Stimulated activated CD4-positive, alpha-beta T cell treated with anti-CD3 and anti-CD28 coated beads, Interleukin-4, amount 100 ng/mL, for 48 hours (primary cell): ENCODE data around the gene CCDC12.

Source experiments
- DNase-seq, 2 donors: peaks; one replicate each; pipeline ENCODE4 v3.0.0-alpha.2; 2020; ENCODE audit warnings: low read depth in 2 of 2

Gene CCDC12

DNA sequence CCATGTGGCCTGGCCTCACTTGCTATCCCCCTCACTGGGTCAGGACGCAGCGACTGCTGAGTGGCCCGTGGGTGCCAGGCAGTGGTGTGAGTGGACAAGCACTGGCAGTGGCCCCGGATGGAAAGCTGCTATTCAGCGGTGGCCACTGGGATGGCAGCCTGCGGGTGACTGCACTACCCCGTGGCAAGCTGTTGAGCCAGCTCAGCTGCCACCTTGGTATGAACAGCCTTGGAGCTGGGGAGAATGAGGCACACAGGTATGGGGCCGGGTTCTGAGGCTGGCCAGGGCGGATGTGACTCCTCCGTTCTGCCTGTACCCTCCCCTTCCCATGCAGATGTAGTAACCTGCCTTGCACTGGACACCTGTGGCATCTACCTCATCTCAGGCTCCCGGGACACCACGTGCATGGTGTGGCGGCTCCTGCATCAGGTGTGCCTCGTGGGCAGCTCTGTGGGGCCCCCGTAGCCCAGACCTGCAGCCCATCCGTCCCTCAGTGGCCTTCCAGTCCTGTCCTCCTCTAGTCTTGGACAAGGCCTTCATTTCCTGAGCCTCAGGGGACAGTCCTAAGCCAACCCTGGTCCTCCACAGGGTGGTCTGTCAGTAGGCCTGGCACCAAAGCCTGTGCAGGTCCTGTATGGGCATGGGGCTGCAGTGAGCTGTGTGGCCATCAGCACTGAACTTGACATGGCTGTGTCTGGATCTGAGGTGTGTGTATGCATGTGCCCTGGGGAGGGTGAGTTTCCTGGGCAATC is 31.1 kb upstream of the CCDC12 start:
- no peak for DNase-seq

DNA sequence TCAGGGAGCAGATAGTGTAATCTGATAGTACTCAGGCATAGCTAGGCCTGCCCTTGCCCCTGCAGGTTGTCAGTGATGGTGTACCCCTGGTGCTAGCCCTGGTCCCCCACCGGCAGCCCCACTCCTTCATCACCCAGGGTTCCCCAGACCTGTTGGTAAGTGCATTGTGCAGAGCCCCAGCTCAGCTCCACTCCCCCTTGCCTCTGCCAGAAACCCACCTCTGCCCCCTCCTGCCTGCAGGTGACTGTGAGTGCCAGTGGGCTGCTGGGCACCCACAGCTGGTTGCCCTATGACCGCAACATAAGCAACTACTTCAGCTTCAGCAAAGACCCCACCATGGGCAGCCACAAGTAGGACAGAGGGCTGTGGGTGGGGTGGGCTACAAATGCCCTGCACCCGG is 30.5 kb upstream of the CCDC12 start:
- no peak for DNase-seq

DNA sequence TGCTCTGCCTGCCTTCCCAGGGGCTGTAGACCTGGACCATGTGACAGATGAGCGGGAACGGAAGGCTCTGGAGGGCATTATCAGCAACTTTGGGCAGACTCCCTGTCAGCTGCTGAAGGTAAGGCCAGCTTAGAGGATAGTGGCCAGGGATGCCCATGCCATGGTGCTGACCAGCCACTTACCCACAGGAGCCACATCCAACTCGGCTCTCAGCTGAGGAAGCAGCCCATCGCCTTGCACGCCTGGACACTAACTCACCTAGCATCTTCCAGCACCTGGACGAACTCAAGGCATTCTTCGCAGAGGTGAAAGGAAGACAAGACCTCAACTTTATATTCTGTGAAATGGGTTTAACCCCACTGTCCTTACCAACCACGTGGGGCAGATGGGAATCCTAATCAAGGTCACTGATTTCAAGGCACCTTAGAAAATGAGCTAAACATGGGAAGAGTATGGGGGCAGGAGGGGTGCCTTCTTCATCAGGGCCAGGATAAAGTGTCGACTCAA is 29.7 kb upstream of the CCDC12 start:
- DNase-seq = no peak

DNA sequence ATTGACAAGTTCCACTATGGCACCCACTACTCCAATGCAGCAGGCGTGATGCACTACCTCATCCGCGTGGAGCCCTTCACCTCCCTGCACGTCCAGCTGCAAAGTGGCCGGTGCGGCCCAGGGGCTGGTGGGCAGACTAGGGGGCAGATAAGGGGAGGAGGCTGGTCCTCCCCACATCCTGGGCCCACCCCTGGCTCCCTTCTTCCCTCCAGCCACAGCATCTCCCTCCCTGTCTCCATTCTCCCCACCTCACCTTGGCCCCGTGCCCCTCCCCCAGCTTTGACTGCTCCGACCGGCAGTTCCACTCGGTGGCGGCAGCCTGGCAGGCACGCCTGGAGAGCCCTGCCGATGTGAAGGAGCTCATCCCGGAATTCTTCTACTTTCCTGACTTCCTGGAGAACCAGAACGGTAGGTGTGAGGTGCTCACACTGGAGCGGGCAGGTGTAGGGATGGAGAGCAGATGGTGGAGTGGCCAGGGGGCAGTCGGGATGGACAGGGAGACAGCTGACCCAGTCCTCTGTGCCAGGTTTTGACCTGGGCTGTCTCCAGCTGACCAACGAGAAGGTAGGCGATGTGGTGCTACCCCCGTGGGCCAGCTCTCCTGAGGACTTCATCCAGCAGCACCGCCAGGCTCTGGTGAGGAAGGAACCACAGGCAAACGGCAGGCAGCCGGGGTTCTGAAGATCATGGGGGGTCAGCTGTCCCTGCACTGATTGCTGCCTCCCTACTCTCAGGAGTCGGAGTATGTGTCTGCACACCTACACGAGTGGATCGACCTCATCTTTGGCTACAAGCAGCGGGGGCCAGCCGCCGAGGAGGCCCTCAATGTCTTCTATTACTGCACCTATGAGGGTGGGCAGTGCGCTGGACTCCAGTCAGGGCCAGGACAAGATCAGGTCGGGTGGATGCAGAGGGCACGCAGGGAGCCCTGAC is 28.9 kb upstream of the CCDC12 start:
- no peak for DNase-seq

- DNase-seq = no peak
These were observed 28.0 kb upstream of the CCDC12 start for GRCh38 chr3:47004369-47005211.

- no peak for DNase-seq
These were observed 27.2 kb upstream of the CCDC12 start for GRCh38 chr3:47003461-47004368.

DNA sequence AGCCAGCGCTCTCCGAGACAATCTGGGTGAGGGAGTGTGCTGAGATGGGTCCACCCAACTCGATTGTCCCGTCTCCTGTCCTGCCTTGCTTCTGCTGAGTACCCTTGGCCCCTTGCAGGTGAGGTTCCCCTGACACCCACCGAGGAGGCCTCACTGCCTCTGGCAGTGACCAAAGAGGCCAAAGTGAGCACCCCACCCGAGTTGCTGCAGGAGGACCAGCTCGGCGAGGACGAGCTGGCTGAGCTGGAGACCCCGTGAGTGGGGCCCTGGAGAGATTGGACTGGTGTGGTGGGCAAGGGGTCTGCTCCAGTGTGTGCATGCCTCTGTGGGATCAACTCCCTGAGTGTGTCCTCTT is 26.5 kb upstream of the CCDC12 start:
- DNase-seq = no peak

- no peak for DNase-seq
These were observed 25.9 kb upstream of the CCDC12 start for GRCh38 chr3:47002171-47003055.

DNA sequence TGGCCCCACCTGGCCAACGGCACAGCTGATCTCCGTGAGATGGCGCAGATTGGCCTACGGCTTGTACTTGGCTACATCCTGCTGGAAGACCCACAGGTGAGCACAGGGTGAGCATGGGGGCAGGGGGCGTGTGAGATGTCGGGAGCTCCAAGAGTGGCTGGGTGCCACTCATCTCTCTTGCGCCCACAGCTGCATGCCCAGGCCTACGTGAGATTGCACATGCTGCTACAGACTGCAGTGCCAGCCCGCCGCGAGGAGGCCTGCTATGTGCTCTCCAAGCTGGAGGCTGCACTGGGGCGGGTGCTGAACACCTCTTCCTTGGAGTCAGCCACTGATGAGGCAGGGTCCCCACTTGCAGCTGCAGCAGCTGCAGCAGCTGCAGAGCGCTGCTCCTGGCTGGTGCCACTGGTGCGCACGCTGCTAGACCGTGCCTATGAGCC is 25.2 kb upstream of the CCDC12 start:
- DNase-seq = no peak

- no peak for DNase-seq
These were observed 24.6 kb upstream of the CCDC12 start for GRCh38 chr3:47000922-47001730.

DNA sequence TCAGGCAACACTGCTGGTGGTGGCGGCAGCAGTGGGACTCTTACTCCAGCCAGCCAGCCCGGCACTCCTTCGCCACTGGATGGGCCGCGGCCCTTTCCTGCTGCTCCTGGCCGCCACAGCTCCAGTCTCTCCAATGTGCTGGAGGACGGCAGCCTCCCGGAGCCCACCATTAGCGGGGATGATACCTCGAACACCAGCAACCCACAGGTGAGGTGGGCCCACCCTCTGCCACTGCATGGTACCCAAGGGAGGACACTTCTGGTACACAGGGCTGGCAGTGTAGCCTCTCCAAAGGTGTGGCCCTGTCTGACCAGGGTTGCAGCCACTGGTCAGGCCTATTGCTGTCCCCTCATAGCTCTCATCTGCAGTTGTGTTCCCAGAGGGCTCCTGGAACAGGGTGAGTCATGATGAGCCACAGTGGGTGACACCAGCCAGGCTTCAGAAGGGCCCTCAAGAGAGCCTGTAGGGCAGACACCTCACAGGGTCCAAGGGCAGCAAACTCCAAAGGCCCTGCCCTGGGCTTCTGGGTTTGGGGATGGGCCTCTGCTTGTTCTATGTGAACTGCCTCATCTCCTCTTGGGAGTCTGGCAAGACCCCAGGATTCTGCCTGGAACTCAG is 23.8 kb upstream of the CCDC12 start:
- no peak for DNase-seq

GRCh38 chr3:46999516-47000197 is 23.1 kb upstream of the CCDC12 start:
- no peak for DNase-seq

- no peak for DNase-seq
These were observed 22.4 kb upstream of the CCDC12 start for GRCh38 chr3:46998852-46999515.

GRCh38 chr3:46998121-46998851 is 21.7 kb upstream of the CCDC12 start:
- peak; percentile 59 to 68 for DNase-seq

- no peak for DNase-seq
These were observed 21.0 kb upstream of the CCDC12 start for GRCh38 chr3:46997453-46998091.
